Activated CD4-positive, alpha-beta memory T cell treated with anti-CD3 and anti-CD28 coated beads, Interleukin-2, amount 10 ng/mL, durations not matched to agents 7 days and 5 days (primary cell): Measurements from ENCODE around the gene RRP12. TPM values are rescaled to one million over a fixed set of nuclear protein-coding genes. Genes with fewer than 3 reads are reported as not detected.
A peak's percentile ranks its signal among the peaks of the same experiment; 100 is the strongest.
"Not testable (repeated sequence)": the region's sequence is repeated elsewhere in the genome, so short reads cannot be mapped to it uniquely, and the experiment has no call there.

Experiments used
- CTCF ChIA-PET: fragments of 350-600 bp; sonication (Branson Sonifier 250); formaldehyde crosslinking; loops from one replicate; lab custom pipeline; 2021; ENCODE audit warnings: antibody characterized with exemption, inconsistent platforms; lab: Charles Lee
- POLR2A ChIA-PET: fragments of 350-600 bp; sonication (Branson Sonifier 250); formaldehyde crosslinking; loops from one replicate; lab custom pipeline; 2021; ENCODE audit warnings: antibody characterized with exemption; lab: Charles Lee
- DNase-seq: peaks from one replicate; pipeline ENCODE4 v3.0.0-alpha.2; 2020
- H3K27ac Mint-ChIP-seq: one replicate; pipeline ENCODE4 v1.8.0; 2021; ENCODE audit warnings: mild to moderate bottlenecking, mixed read lengths
- H3K27me3 Mint-ChIP-seq: one replicate; pipeline ENCODE4 v1.8.0; 2021; ENCODE audit warnings: mixed read lengths
- H3K36me3 Mint-ChIP-seq: one replicate; pipeline ENCODE4 v1.8.0; 2021; ENCODE audit warnings: low read depth, mixed read lengths
- H3K4me1 Mint-ChIP-seq: one replicate; pipeline ENCODE4 v1.8.0; 2021; ENCODE audit warnings: mixed read lengths
- H3K4me3 Mint-ChIP-seq: one replicate; pipeline ENCODE4 v1.8.0; 2021; ENCODE audit warnings: mild to moderate bottlenecking, mixed read lengths
- H3K9me3 Mint-ChIP-seq: one replicate; pipeline ENCODE4 v1.8.0; 2021; ENCODE audit warnings: mixed read lengths
- total RNA-seq, 2 experiments: library from RNA; stranded (reverse); gene quantifications; one replicate each; pipeline ENCODE4 v1.2.3, GENCODE V29; 2021

RRP12 gene
- total RNA-seq, 2 experiments from 2014 or later = 16.2 to 18.1 TPM

- no peaks in the 10 kb centered on the region for H3K27me3 Mint-ChIP-seq
- H3K4me3 Mint-ChIP-seq = peak overlapping the region; percentile 90
- POLR2A ChIA-PET = interaction anchor here (1.1 to 4.2 kb wide), 9 partner anchors 8 to 214 kb away, joined by 3 to 37 read pairs (median 6); partner anchors contain the start of genes EXOSC1, FRAT1, RRP12 and ZDHHC16
- H3K36me3 Mint-ChIP-seq = peaks cover 55% of the 10 kb centered on the region
- H3K27ac Mint-ChIP-seq = peak overlapping the region; percentile 92
- H3K4me1 Mint-ChIP-seq = peaks cover 44% of the 10 kb centered on the region
- peak; percentile 38 for DNase-seq
- no peaks in the 10 kb centered on the region for H3K9me3 Mint-ChIP-seq
- CTCF ChIA-PET = interaction anchor here (0.9 to 2.4 kb wide), 7 partner anchors 11 to 21 kb away, joined by 3 to 22 read pairs (median 5); partner anchors contain the start of genes EXOSC1 and ZDHHC16
These were observed 25.8 kb upstream of the RRP12 start for GRCh38 chr10:97426776-97427570.

- H3K9me3 Mint-ChIP-seq = no peaks in the 10 kb centered on the region
- peaks cover 50% of the 10 kb centered on the region for H3K4me1 Mint-ChIP-seq
- no peaks in the 10 kb centered on the region for H3K27me3 Mint-ChIP-seq
- DNase-seq = peak; percentile 97
- H3K4me3 Mint-ChIP-seq = peak within 1 kb of the TSS; percentile 90
- ChIA-PET POLR2A (interaction anchor here (0.8 to 4.4 kb wide), 5 partner anchors 8 to 26 kb away, joined by 3 to 41 read pairs (median 9); partner anchors contain the start of gene RRP12), CTCF (interaction anchor here (0.9 to 5.3 kb wide), 5 partner anchors 12 to 19 kb away, joined by 5 to 41 read pairs (median 22); no protein-coding TSS in a partner anchor)
- peak within 1 kb of the TSS; percentile 92 for H3K27ac Mint-ChIP-seq
- peaks cover 49% of the 10 kb centered on the region for H3K36me3 Mint-ChIP-seq
These were observed 25.0 kb upstream of the RRP12 start, which contains the start of gene PGAM1 for GRCh38 chr10:97425964-97426775. TSS of gene PGAM1 (plus strand) at chr10:97426191. CDS start at chr10:97426308, 117 bp downstream.

GRCh38 chr10:97423757-97424098 lies 22.6 kb upstream of the RRP12 start:
- ChIA-PET CTCF (interaction anchor here (0.7 to 5.3 kb wide), 5 partner anchors 11 to 433 kb away, joined by 3 to 41 read pairs (median 5); no protein-coding TSS in a partner anchor), POLR2A (interaction anchor here (0.7 to 7.0 kb wide), 3 partner anchors 10 to 23 kb away, joined by 3 to 41 read pairs (median 30); partner anchors contain the start of gene RRP12)
- Mint-ChIP-seq H3K4me1 (peaks cover 48% of the 10 kb centered on the region), H3K36me3 (peaks cover 28% of the 10 kb centered on the region), H3K27ac (peak overlapping the region; percentile 92), H3K4me3 (peak overlapping the region; percentile 48)
- not testable (repeated sequence) for H3K27me3 Mint-ChIP-seq, DNase-seq, H3K9me3 Mint-ChIP-seq

GRCh38 chr10:97416565-97416964 lies 15.4 kb upstream of the RRP12 start:
- no peak for DNase-seq
- ChIA-PET CTCF (interaction anchor here (1.5 to 8.4 kb wide), 2 partner anchors 11 to 14 kb away, joined by 5 to 68 read pairs; partner anchors contain the start of gene RRP12), POLR2A (interaction anchor here (4.4 kb wide), 1 partner anchor 12 kb away, joined by 37 read pairs; no protein-coding TSS in a partner anchor)
- peaks cover 2% of the 10 kb centered on the region for H3K36me3 Mint-ChIP-seq
- no peaks in the 10 kb centered on the region for H3K9me3 Mint-ChIP-seq
- H3K4me3 Mint-ChIP-seq = no peak overlapping the region
- H3K27me3 Mint-ChIP-seq = no peaks in the 10 kb centered on the region
- peaks cover 73% of the 10 kb centered on the region for H3K4me1 Mint-ChIP-seq
- peak overlapping the region; percentile 72 for H3K27ac Mint-ChIP-seq

GRCh38 chr10:97412891-97413304 lies 11.8 kb upstream of the RRP12 start:
- no peaks in the 10 kb centered on the region for H3K9me3 Mint-ChIP-seq
- H3K36me3 Mint-ChIP-seq = no peaks in the 10 kb centered on the region
- CTCF ChIA-PET = interaction anchor here (0.6 to 8.4 kb wide), 4 partner anchors 11 to 87 kb away, joined by 3 to 68 read pairs (median 22); partner anchors contain the start of genes PGAM1 and RRP12
- H3K4me3 Mint-ChIP-seq = peak overlapping the region; percentile 39
- DNase-seq = peak; percentile 66
- POLR2A ChIA-PET = interaction anchor here (0.7 to 4.4 kb wide), 11 partner anchors 8 to 228 kb away, joined by 3 to 41 read pairs (median 4); partner anchors contain the start of genes EXOSC1, FRAT1, PGAM1 and PI4K2A
- H3K27ac Mint-ChIP-seq = peak overlapping the region; percentile 83
- H3K27me3 Mint-ChIP-seq = no peaks in the 10 kb centered on the region
- peaks cover 63% of the 10 kb centered on the region for H3K4me1 Mint-ChIP-seq

GRCh38 chr10:97411406-97411805 lies 10.3 kb upstream of the RRP12 start:
- H3K9me3 Mint-ChIP-seq = no peaks in the 10 kb centered on the region

GRCh38 chr10:97408496-97408992 lies 7.4 kb upstream of the RRP12 start:
- ChIA-PET CTCF (interaction anchor here (0.6 to 8.4 kb wide), 12 partner anchors 6 to 146 kb away, joined by 3 to 68 read pairs (median 6); partner anchors contain the start of genes PGAM1 and RRP12), POLR2A (interaction anchor here (1.2 to 2.5 kb wide), 4 partner anchors 11 to 37 kb away, joined by 3 to 21 read pairs (median 9); partner anchors contain the start of genes EXOSC1 and ZDHHC16)
- Mint-ChIP-seq H3K36me3 (no peaks in the 10 kb centered on the region), H3K27me3 (no peaks in the 10 kb centered on the region), H3K9me3 (no peaks in the 10 kb centered on the region), H3K27ac (no peak overlapping the region), H3K4me1 (peaks cover 32% of the 10 kb centered on the region), H3K4me3 (no peak overlapping the region)
- DNase-seq = no peak

More at GRCh38 chr10:97411406-97411805, 10.3 kb upstream of the RRP12 start:
- H3K27me3 Mint-ChIP-seq = no peaks in the 10 kb centered on the region
- H3K4me3 Mint-ChIP-seq = no peak overlapping the region
- no peaks in the 10 kb centered on the region for H3K36me3 Mint-ChIP-seq
- H3K27ac Mint-ChIP-seq = no peak overlapping the region
- CTCF ChIA-PET = interaction anchor here (1.9 to 8.4 kb wide), 4 partner anchors 7 to 16 kb away, joined by 11 to 68 read pairs (median 42); partner anchors contain the start of genes PGAM1 and RRP12
- H3K4me1 Mint-ChIP-seq = peaks cover 56% of the 10 kb centered on the region
- POLR2A ChIA-PET = interaction anchor here (0.8 to 2.4 kb wide), 4 partner anchors 11 to 33 kb away, joined by 3 to 10 read pairs (median 4); partner anchors contain the start of genes PGAM1 and RRP12
- DNase-seq = no peak

- POLR2A ChIA-PET = interaction anchor here (1.0 to 2.0 kb wide), 4 partner anchors 20 to 37 kb away, joined by 3 to 10 read pairs (median 6); partner anchors contain the start of genes EXOSC1 and ZDHHC16
- no peaks in the 10 kb centered on the region for H3K36me3 Mint-ChIP-seq
- no peak overlapping the region for H3K4me3 Mint-ChIP-seq
- H3K27me3 Mint-ChIP-seq = no peaks in the 10 kb centered on the region
- CTCF ChIA-PET = interaction anchor here (0.9 to 5.2 kb wide), 11 partner anchors 11 to 146 kb away, joined by 3 to 42 read pairs (median 6); partner anchors contain the start of gene PGAM1
- no peak for DNase-seq
- peaks cover 28% of the 10 kb centered on the region for H3K4me1 Mint-ChIP-seq
- peak overlapping the region; percentile 62 for H3K27ac Mint-ChIP-seq
- no peaks in the 10 kb centered on the region for H3K9me3 Mint-ChIP-seq
These were observed 6.8 kb upstream of the RRP12 start for GRCh38 chr10:97407952-97408248.

- CTCF ChIA-PET = interaction anchor here (0.7 to 5.2 kb wide), 15 partner anchors 8 to 147 kb away, joined by 3 to 42 read pairs (median 5); partner anchors contain the start of gene PGAM1
- no peaks in the 10 kb centered on the region for H3K36me3 Mint-ChIP-seq
- H3K9me3 Mint-ChIP-seq = no peaks in the 10 kb centered on the region
- peak overlapping the region; percentile 62 for H3K27ac Mint-ChIP-seq
- H3K4me3 Mint-ChIP-seq = peak overlapping the region; percentile 25
- no peaks in the 10 kb centered on the region for H3K27me3 Mint-ChIP-seq
- peaks cover 24% of the 10 kb centered on the region for H3K4me1 Mint-ChIP-seq
- POLR2A ChIA-PET = interaction anchor here (1.0 to 2.0 kb wide), 4 partner anchors 21 to 38 kb away, joined by 3 to 10 read pairs (median 4); no protein-coding TSS in a partner anchor
- DNase-seq = peak; percentile 71
These were observed 6.2 kb upstream of the RRP12 start for GRCh38 chr10:97407211-97407951.

GRCh38 chr10:97406483-97406882 lies 5.3 kb upstream of the RRP12 start:
- not testable (repeated sequence) for DNase-seq, H3K9me3 Mint-ChIP-seq, H3K27me3 Mint-ChIP-seq, H3K36me3 Mint-ChIP-seq, H3K4me3 Mint-ChIP-seq, H3K27ac Mint-ChIP-seq
- POLR2A ChIA-PET = interaction anchor here (1.2 kb wide), 1 partner anchor 38 kb away, joined by 4 read pairs; no protein-coding TSS in a partner anchor
- CTCF ChIA-PET = interaction anchor here (0.7 to 5.2 kb wide), 10 partner anchors 9 to 148 kb away, joined by 3 to 42 read pairs (median 5); partner anchors contain the start of gene PGAM1
- peaks cover 23% of the 10 kb centered on the region for H3K4me1 Mint-ChIP-seq

GRCh38 chr10:97406064-97406463 lies 4.9 kb upstream of the RRP12 start:
- CTCF ChIA-PET = interaction anchor here (0.6 to 5.2 kb wide), 9 partner anchors 9 to 148 kb away, joined by 3 to 42 read pairs (median 5); partner anchors contain the start of gene PGAM1
- POLR2A ChIA-PET = no interaction called here
- no peaks in the 10 kb centered on the region for H3K9me3 Mint-ChIP-seq
- H3K4me1 Mint-ChIP-seq = peaks cover 25% of the 10 kb centered on the region
- H3K36me3 Mint-ChIP-seq = no peaks in the 10 kb centered on the region
- DNase-seq = no peak
- H3K27me3 Mint-ChIP-seq = no peaks in the 10 kb centered on the region
- H3K27ac Mint-ChIP-seq = no peak overlapping the region
- H3K4me3 Mint-ChIP-seq = no peak overlapping the region
